ENCODE results near the gene POLR1A.

DNA sequence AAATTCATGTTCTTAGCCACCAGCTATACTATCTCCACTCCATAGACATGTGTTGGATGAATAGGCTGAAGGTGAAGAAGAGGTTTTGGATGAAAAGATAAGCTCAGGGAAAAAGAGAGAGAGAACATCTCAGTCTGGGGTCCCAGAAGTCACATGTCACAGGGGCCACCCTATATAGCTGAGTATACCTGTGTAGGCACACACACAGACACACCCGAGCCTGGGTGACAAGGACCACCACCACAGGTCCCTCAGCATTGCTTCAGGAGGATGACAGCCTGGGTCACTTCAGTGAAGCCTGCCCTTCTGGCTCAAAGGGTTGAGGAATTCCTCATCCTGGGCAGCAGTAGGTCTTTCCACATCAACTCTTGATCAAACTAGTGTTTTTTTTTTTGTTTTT is 56.2 kb downstream of the POLR1A start:
- no peak for TF ChIP-seq POLR2A (IDR thresholded peaks at IDR 0.05)
- TF ChIP-seq, protein P1, sequence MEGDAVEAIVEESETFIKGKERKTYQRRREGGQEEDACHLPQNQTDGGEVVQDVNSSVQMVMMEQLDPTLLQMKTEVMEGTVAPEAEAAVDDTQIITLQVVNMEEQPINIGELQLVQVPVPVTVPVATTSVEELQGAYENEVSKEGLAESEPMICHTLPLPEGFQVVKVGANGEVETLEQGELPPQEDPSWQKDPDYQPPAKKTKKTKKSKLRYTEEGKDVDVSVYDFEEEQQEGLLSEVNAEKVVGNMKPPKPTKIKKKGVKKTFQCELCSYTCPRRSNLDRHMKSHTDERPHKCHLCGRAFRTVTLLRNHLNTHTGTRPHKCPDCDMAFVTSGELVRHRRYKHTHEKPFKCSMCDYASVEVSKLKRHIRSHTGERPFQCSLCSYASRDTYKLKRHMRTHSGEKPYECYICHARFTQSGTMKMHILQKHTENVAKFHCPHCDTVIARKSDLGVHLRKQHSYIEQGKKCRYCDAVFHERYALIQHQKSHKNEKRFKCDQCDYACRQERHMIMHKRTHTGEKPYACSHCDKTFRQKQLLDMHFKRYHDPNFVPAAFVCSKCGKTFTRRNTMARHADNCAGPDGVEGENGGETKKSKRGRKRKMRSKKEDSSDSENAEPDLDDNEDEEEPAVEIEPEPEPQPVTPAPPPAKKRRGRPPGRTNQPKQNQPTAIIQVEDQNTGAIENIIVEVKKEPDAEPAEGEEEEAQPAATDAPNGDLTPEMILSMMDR (IDR thresholded peaks at IDR 0.05), result no peak
- TF ChIP-seq EP300 (IDR thresholded peaks at IDR 0.05), result no peak
